HG03108 (cell line): Measurements from ENCODE around the gene CCDC60.

ENCODE experiments used
- ATAC-seq: cut with Tn5 transposase; IDR thresholded peaks from one replicate; pipeline ENCODE4 v1.9.1; 2021; ENCODE audit warnings: moderate library complexity; ENCODE audit not compliant: unreplicated experiment

CCDC60 gene

GRCh38 chr12:119383206-119383605, 48.7 kb downstream of the CCDC60 start:
- no peak for ATAC-seq

- ATAC-seq = no peak
Observed at GRCh38 chr12:119384340-119384739, 49.8 kb downstream of the CCDC60 start.

- no peak for ATAC-seq
Observed at GRCh38 chr12:119385659-119386058, 51.1 kb downstream of the CCDC60 start.

GRCh38 chr12:119389687-119390086, 55.2 kb downstream of the CCDC60 start:
- ATAC-seq = no peak

GRCh38 chr12:119391673-119392072, 57.1 kb downstream of the CCDC60 start:
- no peak for ATAC-seq

- ATAC-seq = no peak
Observed at GRCh38 chr12:119393677-119394076, 59.1 kb downstream of the CCDC60 start.

GRCh38 chr12:119397540-119397939, 63.0 kb downstream of the CCDC60 start:
- ATAC-seq = no peak

GRCh38 chr12:119398190-119398589, 63.7 kb downstream of the CCDC60 start:
- ATAC-seq = no peak

- ATAC-seq = no peak
Observed at GRCh38 chr12:119399301-119399700, 64.8 kb downstream of the CCDC60 start.

GRCh38 chr12:119406308-119406707, 71.8 kb downstream of the CCDC60 start:
- ATAC-seq = no peak

GRCh38 chr12:119406811-119407210, 72.3 kb downstream of the CCDC60 start:
- no peak for ATAC-seq

GRCh38 chr12:119409043-119409442, 74.5 kb downstream of the CCDC60 start:
- ATAC-seq = no peak

- ATAC-seq = no peak
Observed at GRCh38 chr12:119410396-119410795, 75.9 kb downstream of the CCDC60 start.

- ATAC-seq = no peak
Observed at GRCh38 chr12:119412306-119412705, 77.8 kb downstream of the CCDC60 start.

- no peak for ATAC-seq
Observed at GRCh38 chr12:119412811-119413794, 78.6 kb downstream of the CCDC60 start.

GRCh38 chr12:119415714-119416113, 81.2 kb downstream of the CCDC60 start:
- no peak for ATAC-seq

- ATAC-seq = no peak
Observed at GRCh38 chr12:119417440-119417839, 82.9 kb downstream of the CCDC60 start.

GRCh38 chr12:119419381-119419780, 84.9 kb downstream of the CCDC60 start:
- no peak for ATAC-seq

- ATAC-seq = no peak
Observed at GRCh38 chr12:119423285-119423684, 88.8 kb downstream of the CCDC60 start.

- no peak for ATAC-seq
Observed at GRCh38 chr12:119425623-119426022, 91.1 kb downstream of the CCDC60 start.

GRCh38 chr12:119431151-119431550, 96.6 kb downstream of the CCDC60 start:
- no peak for ATAC-seq

- no peak for ATAC-seq
Observed at GRCh38 chr12:119432949-119433348, 98.4 kb downstream of the CCDC60 start.
